Fibroblast of skin of left quadriceps (primary cell): Measurements from ENCODE around the gene PRMT7.

Experiments used
- DNase-seq, 2 experiments: peaks; one replicate each; pipeline ENCODE4 v3.0.0-alpha.2; 2013; ENCODE audit warnings: low read depth in 2 of 2

Gene PRMT7

GRCh38 chr16:68375801-68376536 is 65.2 kb downstream of the PRMT7 start:
- DNase-seq = no peak

GRCh38 chr16:68376590-68376989 is 65.8 kb downstream of the PRMT7 start:
- no peak for DNase-seq

DNA sequence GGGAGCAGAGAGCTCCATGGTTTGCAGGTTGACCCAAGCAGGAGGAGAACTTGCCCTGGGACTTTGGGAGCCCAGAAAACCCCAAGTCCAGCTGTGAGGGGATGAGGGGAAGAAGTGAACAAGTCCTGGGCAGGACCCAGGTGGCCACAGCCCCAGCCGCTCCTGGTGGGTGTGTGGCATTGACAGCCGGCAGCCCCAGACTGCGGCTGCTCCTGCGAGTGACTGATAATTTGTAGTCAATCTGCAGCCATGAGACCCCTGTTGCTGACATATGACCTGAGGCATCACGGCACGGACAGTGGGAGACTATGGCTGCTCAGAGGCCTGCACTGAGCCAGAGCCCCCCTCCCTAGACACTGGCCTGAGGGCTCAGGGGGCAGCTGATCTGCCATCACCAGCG is 66.4 kb downstream of the PRMT7 start:
- DNase-seq = no peak

GRCh38 chr16:68377667-68378393 is 67.0 kb downstream of the PRMT7 start:
- DNase-seq = no peak

DNA sequence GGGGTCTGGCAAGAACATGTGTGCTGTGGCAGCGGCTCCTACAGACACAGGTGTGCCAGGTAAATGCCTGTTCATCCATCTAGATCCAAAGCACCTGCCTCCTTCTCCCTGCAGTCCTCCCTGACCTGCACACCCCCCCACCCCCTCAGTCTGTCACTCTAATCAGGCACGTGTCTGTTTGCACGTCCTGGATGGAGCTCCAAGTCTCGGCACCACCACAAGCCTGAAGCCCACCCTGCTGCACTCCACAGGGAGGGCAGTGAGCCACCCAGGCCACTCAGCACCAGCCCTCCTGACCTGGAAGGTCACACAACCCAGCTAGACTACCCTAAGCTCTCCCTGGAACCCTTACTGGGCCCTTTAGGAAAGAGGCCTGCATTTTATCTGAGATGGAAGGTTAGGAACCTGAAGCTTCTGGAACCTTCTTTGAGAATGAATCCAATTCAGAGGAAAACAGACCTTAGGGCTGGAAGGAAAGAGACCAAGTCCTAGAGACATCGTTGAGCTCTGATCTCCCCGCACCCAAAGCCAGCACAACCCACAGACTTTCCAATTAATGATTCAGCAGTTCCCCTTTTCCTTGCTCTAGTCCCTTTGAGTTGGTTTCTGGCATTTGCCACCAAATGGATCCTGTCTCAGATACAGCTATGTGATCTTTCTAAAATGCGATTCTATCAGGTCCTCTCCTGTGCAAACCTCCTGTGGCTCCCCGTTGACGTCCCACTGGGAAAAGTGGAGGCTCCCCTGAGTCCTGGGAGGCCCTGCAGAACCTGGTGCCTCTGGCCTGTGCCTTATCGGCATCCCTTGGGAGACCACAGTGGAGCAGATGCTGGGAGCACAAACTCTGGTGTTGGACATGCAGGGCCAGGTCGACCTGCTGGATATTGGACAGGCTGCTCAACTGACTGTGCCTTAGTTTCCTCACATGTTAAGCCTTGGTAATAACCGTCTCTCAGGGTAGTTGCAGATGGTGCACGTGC is 67.9 kb downstream of the PRMT7 start:
- no peak for DNase-seq

GRCh38 chr16:68379472-68380347 is 68.9 kb downstream of the PRMT7 start:
- no peak for DNase-seq

DNA sequence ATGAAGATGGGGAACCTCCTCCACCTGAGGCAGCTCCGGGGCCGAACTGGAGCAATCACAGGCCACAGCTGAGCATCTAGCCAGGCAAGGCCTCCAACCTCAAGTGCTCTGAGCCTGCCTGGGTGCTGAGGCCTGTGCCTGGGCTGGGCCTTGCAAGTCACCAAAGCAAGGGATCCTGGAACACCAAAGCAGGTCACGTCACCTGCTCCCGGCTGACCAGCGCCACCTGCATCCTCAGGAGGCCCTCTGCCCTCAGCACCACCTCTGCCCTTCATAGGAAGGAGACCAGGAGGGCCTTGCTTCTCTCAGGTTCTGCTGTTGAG is 69.5 kb downstream of the PRMT7 start:
- DNase-seq = no peak

- no peak for DNase-seq
Observed at GRCh38 chr16:68380676-68381362, 70.0 kb downstream of the PRMT7 start.

GRCh38 chr16:68381363-68381724 is 70.5 kb downstream of the PRMT7 start:
- no peak for DNase-seq

GRCh38 chr16:68382296-68382718 is 71.5 kb downstream of the PRMT7 start:
- DNase-seq = no peak

GRCh38 chr16:68383858-68384257 is 73.0 kb downstream of the PRMT7 start:
- DNase-seq = no peak

GRCh38 chr16:68384288-68385161 is 73.7 kb downstream of the PRMT7 start:
- DNase-seq = no peak

- DNase-seq = no peak
Observed at GRCh38 chr16:68385371-68385770, 74.6 kb downstream of the PRMT7 start.

DNA sequence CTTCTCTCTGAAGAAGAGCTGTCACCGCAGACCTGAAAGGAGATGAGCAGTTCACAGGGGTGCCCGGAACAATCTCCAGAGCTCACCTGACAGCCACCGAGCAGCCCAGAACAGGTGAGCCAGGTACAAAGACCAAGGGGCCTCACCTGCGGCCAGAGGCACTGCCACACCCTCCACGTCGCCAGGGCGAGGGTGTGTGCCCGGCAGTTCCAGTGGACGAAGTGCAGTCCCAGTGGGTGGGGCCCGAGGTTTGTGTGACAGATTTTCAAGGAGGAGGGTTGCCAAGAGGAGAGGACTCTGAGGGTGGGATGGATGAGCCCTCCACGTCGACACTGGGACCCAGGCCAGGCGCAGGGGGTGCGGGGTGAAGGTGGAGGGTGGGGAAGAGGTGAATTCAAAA is 75.8 kb downstream of the PRMT7 start:
- DNase-seq = no peak

- DNase-seq = no peak
Observed at GRCh38 chr16:68387301-68387700, 76.5 kb downstream of the PRMT7 start.

- DNase-seq = no peak
Observed at GRCh38 chr16:68388124-68388523, 77.3 kb downstream of the PRMT7 start.

- no peak for DNase-seq
Observed at GRCh38 chr16:68389006-68389405, 78.2 kb downstream of the PRMT7 start.

DNA sequence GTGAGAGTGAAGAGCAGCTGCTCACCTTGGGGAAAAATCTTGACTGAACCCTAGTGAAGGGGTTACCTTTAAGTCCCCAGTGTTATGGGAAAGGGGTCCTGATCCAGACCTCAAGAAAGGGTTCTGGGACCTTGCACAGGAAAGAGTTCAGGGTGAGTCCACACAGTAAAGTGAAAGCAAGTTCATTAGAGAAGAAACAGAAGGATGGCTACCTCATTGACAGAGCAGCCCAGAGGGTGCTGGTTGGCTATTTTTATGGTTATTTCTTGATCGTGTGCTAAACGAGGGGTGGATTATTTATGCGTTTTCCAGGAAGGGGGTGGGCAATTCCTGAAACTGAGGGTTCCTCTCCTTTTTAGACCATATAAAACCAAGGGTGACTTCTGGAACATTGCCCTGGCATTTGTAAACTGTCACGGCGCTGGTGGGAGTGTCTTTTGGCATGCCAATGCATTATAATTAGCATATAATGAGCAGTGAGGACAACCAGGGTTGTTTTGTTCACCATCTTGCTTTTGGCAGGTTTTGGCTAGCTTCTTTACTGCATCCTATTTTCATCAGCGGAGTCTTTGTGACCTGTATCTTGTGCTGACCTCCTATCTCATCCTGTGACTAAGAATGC is 79.0 kb downstream of the PRMT7 start:
- no peak for DNase-seq

GRCh38 chr16:68393333-68393732 is 82.5 kb downstream of the PRMT7 start:
- no peak for DNase-seq
